Measurements from ENCODE around the gene UFSP2. TPM values are rescaled to one million over a fixed set of nuclear protein-coding genes. Genes with fewer than 3 reads are reported as not detected.

Gene UFSP2
- total and polyA plus RNA-seq, 2 donors from 2014 or later: 47.1 to 47.3 TPM

DNA sequence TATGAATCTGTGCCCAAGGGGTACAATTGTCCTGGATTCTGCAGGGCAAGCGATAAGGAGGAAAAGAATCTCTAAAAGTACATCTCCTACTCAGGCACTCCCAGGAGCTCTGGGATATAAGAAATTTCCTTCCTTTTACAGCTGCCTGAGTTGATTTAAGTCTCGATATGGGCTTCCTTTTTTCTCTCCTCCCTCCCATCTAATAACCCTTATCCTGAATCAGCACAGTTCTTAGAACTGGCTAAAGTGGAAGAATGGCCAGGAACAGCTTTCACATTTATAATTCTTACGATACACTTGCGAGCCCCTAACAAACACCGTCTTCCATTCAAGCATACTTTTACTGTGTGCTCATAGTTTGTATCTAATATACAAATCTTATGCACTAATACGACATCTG, 51.2 kb downstream of the UFSP2 start:
- Histone ChIP-seq H3K9ac (ENCODE audit: low read length in 3 of 3) (no peak overlapping the region), H3K36me3 (ENCODE audit: control insufficient read depth in 2 of 3, insufficient read depth in 3 of 3, low read length in 3 of 3) (peaks cover 0 to 4% (median 0%) of the 10 kb centered on the region in 3 donors), H3K9me3 (ENCODE audit: control insufficient read depth in 2 of 3, insufficient read depth in 1 of 3, low read length in 3 of 3) (no peaks in the 10 kb centered on the region), H3K4me3 (ENCODE audit: low read length in 3 of 3) (no peak overlapping the region), H3K27me3 (ENCODE audit: control insufficient read depth, insufficient read depth, low read length) (no peaks in the 10 kb centered on the region), H3K27ac (ENCODE audit: low read depth in 2 of 2, low read length in 2 of 2) (no peak overlapping the region), H3K4me1 (ENCODE audit: control insufficient read depth in 2 of 3, insufficient read depth in 2 of 3, low read depth in 1 of 3, low read length in 3 of 3) (no peaks in the 10 kb centered on the region)
- DNase-seq (no peak), FAIRE-seq (no peak)
- TF ChIP-seq, protein P1, sequence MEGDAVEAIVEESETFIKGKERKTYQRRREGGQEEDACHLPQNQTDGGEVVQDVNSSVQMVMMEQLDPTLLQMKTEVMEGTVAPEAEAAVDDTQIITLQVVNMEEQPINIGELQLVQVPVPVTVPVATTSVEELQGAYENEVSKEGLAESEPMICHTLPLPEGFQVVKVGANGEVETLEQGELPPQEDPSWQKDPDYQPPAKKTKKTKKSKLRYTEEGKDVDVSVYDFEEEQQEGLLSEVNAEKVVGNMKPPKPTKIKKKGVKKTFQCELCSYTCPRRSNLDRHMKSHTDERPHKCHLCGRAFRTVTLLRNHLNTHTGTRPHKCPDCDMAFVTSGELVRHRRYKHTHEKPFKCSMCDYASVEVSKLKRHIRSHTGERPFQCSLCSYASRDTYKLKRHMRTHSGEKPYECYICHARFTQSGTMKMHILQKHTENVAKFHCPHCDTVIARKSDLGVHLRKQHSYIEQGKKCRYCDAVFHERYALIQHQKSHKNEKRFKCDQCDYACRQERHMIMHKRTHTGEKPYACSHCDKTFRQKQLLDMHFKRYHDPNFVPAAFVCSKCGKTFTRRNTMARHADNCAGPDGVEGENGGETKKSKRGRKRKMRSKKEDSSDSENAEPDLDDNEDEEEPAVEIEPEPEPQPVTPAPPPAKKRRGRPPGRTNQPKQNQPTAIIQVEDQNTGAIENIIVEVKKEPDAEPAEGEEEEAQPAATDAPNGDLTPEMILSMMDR (IDR thresholded peaks at IDR 0.05; ENCODE audit: borderline replicate concordance, extremely low read depth, insufficient read depth): no peak
- intact Hi-C loops (cut with DNase I): no loop called here

DNA sequence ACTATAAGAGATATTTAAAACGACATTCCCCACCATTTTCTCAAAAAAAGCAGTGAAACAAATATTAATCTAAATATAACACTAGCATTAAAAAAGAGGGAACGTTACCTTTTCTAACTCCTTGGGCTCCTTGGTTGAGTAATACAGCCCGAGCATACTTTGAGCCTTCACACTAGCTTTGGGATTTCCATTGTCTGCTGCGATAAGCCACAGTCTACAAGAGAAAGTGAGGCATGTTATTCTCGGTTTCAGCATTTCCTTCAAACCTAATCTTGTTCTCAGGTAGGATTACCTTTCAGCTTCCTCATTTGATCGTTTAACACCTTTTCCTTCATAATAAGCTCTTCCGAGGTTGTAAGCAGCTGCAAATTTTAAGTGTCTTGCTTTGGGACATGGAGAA, 51.7 kb downstream of the UFSP2 start:
- Histone ChIP-seq H3K9ac (ENCODE audit: low read length in 3 of 3) (no peak overlapping the region), H3K9me3 (ENCODE audit: control insufficient read depth in 2 of 3, insufficient read depth in 1 of 3, low read length in 3 of 3) (no peaks in the 10 kb centered on the region), H3K4me1 (ENCODE audit: control insufficient read depth in 2 of 3, insufficient read depth in 2 of 3, low read depth in 1 of 3, low read length in 3 of 3) (no peaks in the 10 kb centered on the region), H3K4me3 (ENCODE audit: low read length in 3 of 3) (no peak overlapping the region), H3K27me3 (ENCODE audit: control insufficient read depth, insufficient read depth, low read length) (no peaks in the 10 kb centered on the region), H3K36me3 (ENCODE audit: control insufficient read depth in 2 of 3, insufficient read depth in 3 of 3, low read length in 3 of 3) (peaks cover 0 to 4% (median 0%) of the 10 kb centered on the region in 3 donors), H3K27ac (ENCODE audit: low read depth in 2 of 2, low read length in 2 of 2) (no peak overlapping the region)
- DNase-seq: no peak
- intact Hi-C loops (cut with DNase I): no loop called here
- FAIRE-seq: no peak
- TF ChIP-seq, protein P1 (IDR thresholded peaks at IDR 0.05; ENCODE audit: borderline replicate concordance, extremely low read depth, insufficient read depth): no peak

DNA sequence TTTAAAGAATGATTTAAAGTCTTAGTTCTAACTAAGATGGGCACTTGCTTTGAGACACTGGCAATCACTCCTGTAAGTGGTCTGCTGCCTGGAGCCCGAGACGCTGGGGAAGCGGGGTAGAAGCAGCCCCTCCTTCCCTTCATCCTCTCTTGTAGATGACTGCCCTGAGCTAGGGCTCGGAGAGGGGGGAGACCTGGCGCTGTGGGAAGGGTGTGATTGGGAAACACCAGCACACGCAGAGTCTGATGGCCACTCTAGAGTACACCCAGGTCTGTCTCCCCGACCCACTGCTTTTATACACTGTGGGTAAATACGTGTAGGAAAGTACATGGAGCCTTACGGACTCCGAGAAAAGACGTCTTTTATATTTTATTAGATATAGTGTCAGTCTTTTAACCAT, 54.1 kb downstream of the UFSP2 start:
- H3K27ac ChIP-seq (ENCODE audit: low read depth in 2 of 2, low read length in 2 of 2): no peak overlapping the region

More for the DNA sequence above, 54.1 kb downstream of the UFSP2 start:
- Histone ChIP-seq H3K9ac (ENCODE audit: low read length in 3 of 3) (no peak overlapping the region), H3K4me3 (ENCODE audit: low read length in 3 of 3) (no peak overlapping the region), H3K36me3 (ENCODE audit: control insufficient read depth in 2 of 3, insufficient read depth in 3 of 3, low read length in 3 of 3) (peaks cover 0 to 4% (median 0%) of the 10 kb centered on the region in 3 donors), H3K27me3 (ENCODE audit: control insufficient read depth, insufficient read depth, low read length) (no peaks in the 10 kb centered on the region), H3K9me3 (ENCODE audit: control insufficient read depth in 2 of 3, insufficient read depth in 1 of 3, low read length in 3 of 3) (no peaks in the 10 kb centered on the region), H3K4me1 (ENCODE audit: control insufficient read depth in 2 of 3, insufficient read depth in 2 of 3, low read depth in 1 of 3, low read length in 3 of 3) (no peaks in the 10 kb centered on the region)
- TF ChIP-seq, protein P1 (IDR thresholded peaks at IDR 0.05; ENCODE audit: borderline replicate concordance, extremely low read depth, insufficient read depth): no peak
- DNase-seq (no peak), FAIRE-seq (no peak)
- intact Hi-C loops (cut with DNase I): no loop called here
